Measurements from ENCODE around the gene HGF. TPM values are rescaled to one million over a fixed set of nuclear protein-coding genes. Genes with fewer than 3 reads are reported as not detected.

The HGF gene
- total RNA-seq, 4 donors from 2014 or later: 4.8 to 16.6 (median 9.7) TPM

GRCh38 chr7:81676105-81676811, 93.6 kb downstream of the HGF start:
- DNase-seq (ENCODE audit: low spot score) (no peak), ATAC-seq (ENCODE audit: low FRiP score) (no peak)
- TF ChIP-seq CTCF (IDR thresholded peaks at IDR 0.05): no peak

GRCh38 chr7:81674431-81674830, 95.4 kb downstream of the HGF start:
- TF ChIP-seq CTCF (IDR thresholded peaks at IDR 0.05): no peak
- no peak for ATAC-seq (ENCODE audit: low FRiP score)
- no peak for DNase-seq (ENCODE audit: low spot score)

- ATAC-seq (ENCODE audit: low FRiP score) (no peak), DNase-seq (ENCODE audit: low spot score) (no peak)
- no peak for TF ChIP-seq CTCF (IDR thresholded peaks at IDR 0.05)
Measured at GRCh38 chr7:81672872-81673271, 97.0 kb downstream of the HGF start.

GRCh38 chr7:81669476-81670105, 100.3 kb downstream of the HGF start:
- DNase-seq (ENCODE audit: low spot score) (no peak), ATAC-seq (ENCODE audit: low FRiP score) (no peak)
- no peak for TF ChIP-seq CTCF (IDR thresholded peaks at IDR 0.05)

GRCh38 chr7:81666209-81666608, 103.6 kb downstream of the HGF start:
- no peak for ATAC-seq (ENCODE audit: low FRiP score)
- TF ChIP-seq CTCF (IDR thresholded peaks at IDR 0.05): no peak
- DNase-seq (ENCODE audit: low spot score): no peak

- ATAC-seq (ENCODE audit: low FRiP score) (no peak), DNase-seq (ENCODE audit: low spot score) (no peak)
- no peak for TF ChIP-seq CTCF (IDR thresholded peaks at IDR 0.05)
Measured at GRCh38 chr7:81665236-81665635, 104.6 kb downstream of the HGF start.

GRCh38 chr7:81664304-81664703, 105.5 kb downstream of the HGF start:
- no peak for DNase-seq (ENCODE audit: low spot score)
- ATAC-seq (ENCODE audit: low FRiP score): no peak
- TF ChIP-seq CTCF (IDR thresholded peaks at IDR 0.05): no peak
